IMR-90 (cell line): ENCODE results near the gene METTL1. TPM values are rescaled to one million over a fixed set of nuclear protein-coding genes. Genes with fewer than 3 reads are reported as not detected.

Source experiments
- ATAC-seq: fragments of 200-7000 bp; cut with Tn5 transposase; 2 replicates; pipeline ENCODE4 v1.9.1; 2020; ENCODE audit warnings: low read depth, mild to moderate bottlenecking, moderate library complexity
- BruUV-seq: library from RNA; stranded (reverse); fragments of 400-500 nt; replicated peaks from 2 replicates; lab custom pipeline; 2021; lab: Mats Ljungman, UMichigan
- CTCF ChIA-PET: fragments of 300-600 bp; formaldehyde crosslinking; extraction: SDS; loops from one replicate; lab custom pipeline; 2021; ENCODE audit warnings: antibody characterized with exemption; lab: Yijun Ruan, JAX
- POLR2A ChIA-PET: fragments of 300-600 bp; sonication (Branson Sonifier 250); formaldehyde crosslinking; loops from one replicate; lab custom pipeline; 2022; ENCODE audit warnings: antibody characterized with exemption; ENCODE audit not compliant: unreplicated experiment; lab: Charles Lee
- DNase-seq: peaks from one replicate; pipeline ENCODE4 v3.0.0; 2013
- H2AFZ ChIP-seq: replicated peaks from 2 replicates; pipeline ENCODE3; 2013; ENCODE audit warnings: low read length, mild to moderate bottlenecking; ENCODE audit not compliant: poor library complexity
- H2AK5ac ChIP-seq: 2 replicates; pipeline ENCODE4 v1.6.1; 2013; ENCODE audit warnings: low read depth, low read length, inconsistent platforms
- H2AK9ac ChIP-seq: replicated peaks from 2 replicates; pipeline ENCODE3; 2013; ENCODE audit warnings: mild to moderate bottlenecking, low read depth, low read length, moderate library complexity; ENCODE audit not compliant: poor library complexity
- H2BK120ac ChIP-seq: 2 replicates; pipeline ENCODE4 v1.6.1; 2013; ENCODE audit warnings: low read depth, low read length, inconsistent platforms
- H2BK15ac ChIP-seq: 3 replicates; pipeline ENCODE4 v1.6.1; 2013; ENCODE audit warnings: low read depth, low read length, inconsistent platforms
- H2BK20ac ChIP-seq: 2 replicates; pipeline ENCODE4 v1.6.1; 2013; ENCODE audit warnings: low read depth, mild to moderate bottlenecking, inconsistent platforms, low read length, moderate library complexity
- H2BK5ac ChIP-seq: 2 replicates; pipeline ENCODE4 v1.6.1; 2013; ENCODE audit warnings: mild to moderate bottlenecking, low read depth, low read length, inconsistent platforms; ENCODE audit not compliant: poor library complexity, severe bottlenecking
- H3K14ac ChIP-seq: replicated peaks from 2 replicates; pipeline ENCODE4 v1.6.1; 2013; ENCODE audit warnings: low read depth, low read length, inconsistent platforms
- H3K18ac ChIP-seq: 2 replicates; pipeline ENCODE4 v1.6.1; 2013; ENCODE audit warnings: low read depth, low read length, control low read depth
- H3K23ac ChIP-seq: 2 replicates; pipeline ENCODE4 v1.6.1; 2013; ENCODE audit warnings: low read depth, low read length, inconsistent platforms
- H3K27ac ChIP-seq: 2 replicates; pipeline ENCODE4 v1.5.1; 2013; ENCODE audit warnings: mild to moderate bottlenecking, control low read depth, low read length; ENCODE audit not compliant: insufficient read depth
- H3K27me3 ChIP-seq: 2 replicates; pipeline ENCODE4 v1.6.1; 2013; ENCODE audit warnings: low read length; ENCODE audit not compliant: control insufficient read depth, insufficient read depth
- H3K36me3 ChIP-seq: 2 replicates; pipeline ENCODE4 v1.6.1; 2013; ENCODE audit warnings: low read length, mixed read lengths; ENCODE audit not compliant: control insufficient read depth, insufficient read depth
- H3K4ac ChIP-seq: 2 replicates; pipeline ENCODE4 v1.6.1; 2013; ENCODE audit warnings: low read depth, low read length, inconsistent platforms
- H3K4me1 ChIP-seq: 2 replicates; pipeline ENCODE4 v1.6.1; 2013; ENCODE audit warnings: low read length, mixed read lengths; ENCODE audit not compliant: control insufficient read depth, insufficient read depth
- H3K4me2 ChIP-seq: 2 replicates; pipeline ENCODE4 v1.6.1; 2013; ENCODE audit warnings: low read depth, mild to moderate bottlenecking, control low read depth, low read length, moderate library complexity
- H3K4me3 ChIP-seq: 2 replicates; pipeline ENCODE4 v1.5.1; 2013; ENCODE audit warnings: low read depth, mild to moderate bottlenecking, control low read depth, low read length, moderate library complexity; ENCODE audit not compliant: insufficient read depth
- H3K56ac ChIP-seq: 2 replicates; pipeline ENCODE4 v1.6.1; 2013; ENCODE audit warnings: low read length, inconsistent platforms; ENCODE audit not compliant: insufficient read depth; ENCODE audit errors: extremely low read depth
- H3K79me1 ChIP-seq, 2 experiments: 2 replicates each; pipeline ENCODE4 v1.6.1; 2013; ENCODE audit warnings: low read length in 2 of 2, inconsistent platforms in 1 of 2, low read depth in 1 of 2
- H3K9ac ChIP-seq: 2 replicates; pipeline ENCODE4 v1.6.1; 2013; ENCODE audit warnings: low read depth, low read length, control low read depth
- H3K9me1 ChIP-seq: 2 replicates; pipeline ENCODE4 v1.6.1; 2013; ENCODE audit warnings: low read length, inconsistent platforms; ENCODE audit not compliant: insufficient read depth
- H3K9me3 ChIP-seq: 2 replicates; pipeline ENCODE4 v1.6.1; 2013; ENCODE audit warnings: low read length; ENCODE audit not compliant: control insufficient read depth, insufficient read depth
- H4K20me1 ChIP-seq: 2 replicates; pipeline ENCODE4 v1.6.1; 2013; ENCODE audit warnings: low read length, inconsistent platforms; ENCODE audit not compliant: insufficient read depth
- H4K5ac ChIP-seq: 2 replicates; pipeline ENCODE4 v1.6.1; 2013; ENCODE audit warnings: mild to moderate bottlenecking, low read depth, low read length, control low read depth
- H4K8ac ChIP-seq, 2 experiments: 2 replicates each; pipeline ENCODE4 v1.6.1; 2013; ENCODE audit warnings: low read depth in 2 of 2, low read length in 2 of 2, control low read depth in 1 of 2, inconsistent platforms in 1 of 2
- H4K91ac ChIP-seq: 2 replicates; pipeline ENCODE4 v1.6.1; 2013; ENCODE audit warnings: low read depth, low read length, inconsistent platforms; ENCODE audit not compliant: insufficient read depth
- CEBPB ChIP-seq: IDR thresholded peaks from 2 replicates; pipeline ENCODE4 v1.6.1; 2012; ENCODE audit warnings: low read depth, low read length, improper control_type of control experiment
- FOS ChIP-seq: fragments of 150-350 bp; IDR thresholded peaks from 2 replicates; pipeline ENCODE4 v1.6.1; 2016; ENCODE audit warnings: low read depth, low read length
- RAD21 ChIP-seq: IDR thresholded peaks from 2 replicates; pipeline ENCODE4 v1.6.1; 2012; ENCODE audit warnings: low read length, improper control_type of control experiment
- RCOR1 ChIP-seq: IDR thresholded peaks from 2 replicates; pipeline ENCODE4 v1.6.1; 2012; ENCODE audit warnings: mild to moderate bottlenecking, low read length, improper control_type of control experiment; ENCODE audit not compliant: insufficient replicate concordance
- RFX5 ChIP-seq: IDR thresholded peaks from 2 replicates; pipeline ENCODE4 v1.8.0; 2012; ENCODE audit warnings: low read depth, mild to moderate bottlenecking, low read length, moderate library complexity
- USF2 ChIP-seq: fragments of 150-350 bp; IDR thresholded peaks from 2 replicates; pipeline ENCODE4 v1.6.1; 2017; ENCODE audit warnings: mild to moderate bottlenecking, antibody characterized with exemption, low read length, low read depth
- WGBS, 2 experiments: methylation state at CpG; one replicate each; pipeline versions ENCODE4 v1.1.5 to v1.1.7; 2013; ENCODE audit warnings: missing lambda C conversion rate in 2 of 2; ENCODE audit not compliant: insufficient read length in 1 of 2; ENCODE audit errors: extremely low coverage in 2 of 2; 5-methylcytosine and 5-hydroxymethylcytosine counted together
- dilution Hi-C: fragments of 300-500 bp; cut with HindIII; formaldehyde crosslinking; loops from one replicate; pipeline ENCODE4 v1.14.3; 2018; ENCODE audit warnings: low sequenced_read_pairs; ENCODE audit not compliant: unreplicated experiment
- in situ Hi-C: fragments of 300-500 bp; cut with MboI; formaldehyde crosslinking; loops from 3 replicates; pipeline ENCODE4 v1.14.3; 2019; ENCODE audit warnings: low sequenced_read_pairs, inconsistent platforms, mixed read lengths
- intact Hi-C: fragments of 100-400 bp; cut with micrococcal nuclease; formaldehyde crosslinking; loops from 2 replicates; pipeline ENCODE4 v1.10.0; 2022
- polyA plus RNA-seq, 3 experiments: library from polyadenylated mRNA; depleted of rRNA; stranded (reverse); fragments of >200 nt; gene quantifications; 2 replicates each; pipeline ENCODE4 v1.2.3, GENCODE V29; 2012; ENCODE audit warnings: low replicate concordance in 1 of 3
- total RNA-seq: library from RNA; depleted of rRNA; stranded (reverse); fragments of >200 nt; gene quantifications from 2 replicates; pipeline ENCODE4 v1.2.3, GENCODE V29; 2012

The METTL1 gene
- total and polyA plus RNA-seq, 2 of the 4 experiments (the other 2 are of a cell fraction), result 12.4 to 27.5 TPM

GRCh38 chr12:57726151-57726883, 45.6 kb downstream of the METTL1 start (continued):
- TF ChIP-seq RAD21, result peak; percentile 57
- peak; percentile 18 for TF ChIP-seq RCOR1
- no peak for TF ChIP-seq CEBPB

GRCh38 chr12:57725851-57726150, 46.1 kb downstream of the METTL1 start:
- H3K56ac ChIP-seq, result peak overlapping the region; percentile 93; the same call in 1 of the 2 replicates
- H3K14ac ChIP-seq, result peak overlapping the region; percentile 72; the same call in 1 of the 2 replicates
- in situ Hi-C loops (no loop called here), dilution Hi-C loops (no loop called here), intact Hi-C loops (no loop called here)
- H3K4me3 ChIP-seq, result peak overlapping the region; percentile 70
- H2BK20ac ChIP-seq, result no peak overlapping the region
- H4K91ac ChIP-seq, result peak overlapping the region; percentile 32; the same call in 1 of the 2 replicates
- H3K36me3 ChIP-seq, result peaks cover 11% of the 10 kb centered on the region; the same call in 1 of the 2 replicates
- peak overlapping the region; percentile 20; the same call in 1 of the 2 replicates for H2AK5ac ChIP-seq
- H2AK9ac ChIP-seq, result peak overlapping the region; percentile 99
- peak overlapping the region; percentile 79 to 96; a peak in 3 of 4 replicates for H4K8ac ChIP-seq
- TF ChIP-seq USF2 (no peak), RAD21 (no peak), RFX5 (no peak), FOS (no peak)
- BruUV-seq, result no TSS peak
- H3K9me1 ChIP-seq, result peaks cover 6% of the 10 kb centered on the region; the same call in 1 of the 2 replicates
- H2BK15ac ChIP-seq, result no peak overlapping the region
- H3K27ac ChIP-seq, result peak overlapping the region; percentile 4; the same call in 1 of the 2 replicates
- peak overlapping the region; percentile 62 for H4K5ac ChIP-seq
- peak overlapping the region; percentile 44; the same call in 1 of the 2 replicates for H2BK120ac ChIP-seq
- H3K4ac ChIP-seq, result peak overlapping the region; percentile 86
- peak overlapping the region; percentile 74; the same call in 1 of the 2 replicates for H3K23ac ChIP-seq
- no peak overlapping the region for H3K18ac ChIP-seq
- ChIA-PET CTCF (interaction anchor here (1.1 to 1.2 kb wide), 3 partner anchors 11 to 32 kb away, joined by 3 to 4 read pairs (median 3); partner anchors contain the start of gene OS9), POLR2A (interaction anchor here (1.2 kb wide), 1 partner anchor 19 kb away, joined by 5 read pairs; the partner anchor contains the start of gene TSPAN31)
- peak overlapping the region; percentile 79 for H3K4me2 ChIP-seq
- H3K27me3 ChIP-seq, result peaks cover 3% of the 10 kb centered on the region; the same call in 1 of the 2 replicates
- peaks cover 9% of the 10 kb centered on the region; the same call in 1 of the 2 replicates for H4K20me1 ChIP-seq
- peaks cover 0 to 17% of the 10 kb centered on the region in 2 experiments; a peak in 1 of 4 replicates for H3K79me1 ChIP-seq
- H2AFZ ChIP-seq, result peak overlapping the region; percentile 100
- DNase-seq, result no peak
- no peak overlapping the region for H2BK5ac ChIP-seq
- peak overlapping the region; percentile 25; the same call in 1 of the 2 replicates for H3K9ac ChIP-seq
- 0 out of 2 replicates have a peak, but pooled peaks cover 4% of the 10 kb centered on the region for H3K4me1 ChIP-seq
- no CpG with 5 or more reads among the region's 10 CpGs for WGBS, 2 experiments
- no peak for ATAC-seq
- H3K9me3 ChIP-seq, result no peaks in the 10 kb centered on the region
